Neural progenitor cell (in vitro differentiated cells): ENCODE data around the gene TOR3A.
"Not testable (repeated sequence)": the region's sequence is repeated elsewhere in the genome, so short reads cannot be mapped to it uniquely, and the experiment has no call there.

Source experiments
- CTCF ChIP-seq: fragments of 200-600 bp; sonication (generic); IDR thresholded peaks from 2 replicates; pipeline ENCODE4 v1.5.1; 2017; ENCODE audit warnings: antibody characterized with exemption, mild to moderate bottlenecking
- EZH2 ChIP-seq: fragments of 200-600 bp; sonication (generic); IDR thresholded peaks from 2 replicates; pipeline ENCODE4 v1.6.1; 2017; ENCODE audit warnings: antibody characterized with exemption, mild to moderate bottlenecking, moderate library complexity
- EZH2phosphoT487 ChIP-seq: fragments of 200-600 bp; sonication (generic); IDR thresholded peaks from 2 replicates; pipeline ENCODE4 v1.6.1; 2017; ENCODE audit warnings: antibody characterized with exemption

GRCh38 chr1:179135707-179136106 is 53.8 kb downstream of the TOR3A start:
- not testable (repeated sequence) for TF ChIP-seq CTCF, EZH2, EZH2phosphoT487
